Measurements from ENCODE around the gene SLC30A2.

SLC30A2 gene

GRCh38 chr1:26078286-26079177, 32.6 kb upstream of the SLC30A2 start:
- Mint-ChIP-seq H3K36me3 (ENCODE audit: low read depth) (no peaks in the 10 kb centered on the region), H3K27ac (no peak overlapping the region), H3K4me3 (no peak overlapping the region), H3K4me1 (ENCODE audit: low read depth) (peaks cover 11% of the 10 kb centered on the region), H3K27me3 (ENCODE audit: low read depth) (peaks cover 24% of the 10 kb centered on the region), H3K9me3 (no peaks in the 10 kb centered on the region)

- Mint-ChIP-seq H3K36me3 (ENCODE audit: low read depth) (no peaks in the 10 kb centered on the region), H3K4me3 (no peak overlapping the region), H3K4me1 (ENCODE audit: low read depth) (peaks cover 11% of the 10 kb centered on the region), H3K9me3 (no peaks in the 10 kb centered on the region), H3K27ac (no peak overlapping the region), H3K27me3 (ENCODE audit: low read depth) (peaks cover 34% of the 10 kb centered on the region)
These were observed 31.6 kb upstream of the SLC30A2 start for GRCh38 chr1:26077524-26077923.

- no peak overlapping the region for H3K27ac Mint-ChIP-seq
- H3K4me1 Mint-ChIP-seq (ENCODE audit: low read depth), result peaks cover 11% of the 10 kb centered on the region
- H3K4me3 Mint-ChIP-seq, result no peak overlapping the region
- no peaks in the 10 kb centered on the region for H3K36me3 Mint-ChIP-seq (ENCODE audit: low read depth)
- H3K9me3 Mint-ChIP-seq, result no peaks in the 10 kb centered on the region
- peaks cover 44% of the 10 kb centered on the region for H3K27me3 Mint-ChIP-seq (ENCODE audit: low read depth)
These were observed 29.7 kb upstream of the SLC30A2 start for GRCh38 chr1:26075421-26076144.

GRCh38 chr1:26072305-26072704, 26.4 kb upstream of the SLC30A2 start:
- no peaks in the 10 kb centered on the region for H3K36me3 Mint-ChIP-seq (ENCODE audit: low read depth)
- H3K27ac Mint-ChIP-seq, result no peak overlapping the region
- H3K27me3 Mint-ChIP-seq (ENCODE audit: low read depth), result peaks cover 61% of the 10 kb centered on the region
- no peak overlapping the region for H3K4me3 Mint-ChIP-seq
- H3K9me3 Mint-ChIP-seq, result no peaks in the 10 kb centered on the region
- peaks cover 11% of the 10 kb centered on the region for H3K4me1 Mint-ChIP-seq (ENCODE audit: low read depth)

GRCh38 chr1:26070963-26071342, 25.0 kb upstream of the SLC30A2 start:
- Mint-ChIP-seq H3K27me3 (ENCODE audit: low read depth) (peaks cover 56% of the 10 kb centered on the region), H3K27ac (no peak overlapping the region), H3K9me3 (no peaks in the 10 kb centered on the region), H3K36me3 (ENCODE audit: low read depth) (no peaks in the 10 kb centered on the region), H3K4me1 (ENCODE audit: low read depth) (peaks cover 6% of the 10 kb centered on the region), H3K4me3 (no peak overlapping the region)

GRCh38 chr1:26070296-26070962, 24.5 kb upstream of the SLC30A2 start:
- Mint-ChIP-seq H3K27me3 (ENCODE audit: low read depth) (peaks cover 61% of the 10 kb centered on the region), H3K4me1 (ENCODE audit: low read depth) (peaks cover 1% of the 10 kb centered on the region), H3K36me3 (ENCODE audit: low read depth) (no peaks in the 10 kb centered on the region)

GRCh38 chr1:26069941-26070295, 24.0 kb upstream of the SLC30A2 start:
- Mint-ChIP-seq H3K27ac (no peak overlapping the region), H3K27me3 (ENCODE audit: low read depth) (peaks cover 61% of the 10 kb centered on the region), H3K4me3 (no peak overlapping the region), H3K36me3 (ENCODE audit: low read depth) (no peaks in the 10 kb centered on the region), H3K9me3 (no peaks in the 10 kb centered on the region), H3K4me1 (ENCODE audit: low read depth) (no peaks in the 10 kb centered on the region)

More at GRCh38 chr1:26070296-26070962, 24.5 kb upstream of the SLC30A2 start:
- no peak overlapping the region for H3K27ac Mint-ChIP-seq
- H3K9me3 Mint-ChIP-seq, result no peaks in the 10 kb centered on the region
- H3K4me3 Mint-ChIP-seq, result no peak overlapping the region

- Mint-ChIP-seq H3K27ac (no peak within 1 kb of the TSS), H3K4me1 (ENCODE audit: low read depth) (no peaks in the 10 kb centered on the region), H3K4me3 (no peak within 1 kb of the TSS), H3K36me3 (ENCODE audit: low read depth) (no peaks in the 10 kb centered on the region), H3K9me3 (no peaks in the 10 kb centered on the region), H3K27me3 (ENCODE audit: low read depth) (peaks cover 50% of the 10 kb centered on the region)
These were observed 21.6 kb upstream of the SLC30A2 start, which contains the start of gene TRIM63 for GRCh38 chr1:26067432-26067911. Gene TRIM63, minus strand, starts transcription at chr1:26067630. Its CDS starts 136 bp downstream, at chr1:26067494.

- Mint-ChIP-seq H3K27me3 (ENCODE audit: low read depth) (peaks cover 46% of the 10 kb centered on the region), H3K4me1 (ENCODE audit: low read depth) (no peaks in the 10 kb centered on the region), H3K9me3 (no peaks in the 10 kb centered on the region), H3K36me3 (ENCODE audit: low read depth) (no peaks in the 10 kb centered on the region), H3K4me3 (no peak overlapping the region), H3K27ac (no peak overlapping the region)
These were observed 20.9 kb upstream of the SLC30A2 start for GRCh38 chr1:26066857-26067256.

- Mint-ChIP-seq H3K4me1 (ENCODE audit: low read depth) (no peaks in the 10 kb centered on the region), H3K27ac (no peak overlapping the region), H3K4me3 (no peak overlapping the region), H3K27me3 (ENCODE audit: low read depth) (peaks cover 46% of the 10 kb centered on the region), H3K9me3 (no peaks in the 10 kb centered on the region), H3K36me3 (ENCODE audit: low read depth) (no peaks in the 10 kb centered on the region)
These were observed 20.2 kb upstream of the SLC30A2 start for GRCh38 chr1:26066160-26066559.

GRCh38 chr1:26064553-26064952, 18.6 kb upstream of the SLC30A2 start:
- H3K4me1 Mint-ChIP-seq (ENCODE audit: low read depth), result no peaks in the 10 kb centered on the region
- peaks cover 33% of the 10 kb centered on the region for H3K27me3 Mint-ChIP-seq (ENCODE audit: low read depth)
- no peak overlapping the region for H3K27ac Mint-ChIP-seq
- H3K4me3 Mint-ChIP-seq, result no peak overlapping the region
- H3K36me3 Mint-ChIP-seq (ENCODE audit: low read depth), result no peaks in the 10 kb centered on the region
- no peaks in the 10 kb centered on the region for H3K9me3 Mint-ChIP-seq

- Mint-ChIP-seq H3K36me3 (ENCODE audit: low read depth) (no peaks in the 10 kb centered on the region), H3K27ac (no peak overlapping the region), H3K4me3 (no peak overlapping the region), H3K4me1 (ENCODE audit: low read depth) (no peaks in the 10 kb centered on the region), H3K27me3 (ENCODE audit: low read depth) (peaks cover 33% of the 10 kb centered on the region), H3K9me3 (no peaks in the 10 kb centered on the region)
These were observed 15.1 kb upstream of the SLC30A2 start for GRCh38 chr1:26060832-26061574.

GRCh38 chr1:26059906-26060305, 14.0 kb upstream of the SLC30A2 start:
- Mint-ChIP-seq H3K27ac (no peak overlapping the region), H3K27me3 (ENCODE audit: low read depth) (peaks cover 35% of the 10 kb centered on the region), H3K4me1 (ENCODE audit: low read depth) (no peaks in the 10 kb centered on the region), H3K36me3 (ENCODE audit: low read depth) (no peaks in the 10 kb centered on the region), H3K9me3 (no peaks in the 10 kb centered on the region), H3K4me3 (no peak overlapping the region)

- H3K27me3 Mint-ChIP-seq (ENCODE audit: low read depth), result peaks cover 42% of the 10 kb centered on the region
- H3K4me1 Mint-ChIP-seq (ENCODE audit: low read depth), result no peaks in the 10 kb centered on the region
- no peaks in the 10 kb centered on the region for H3K36me3 Mint-ChIP-seq (ENCODE audit: low read depth)
- no peaks in the 10 kb centered on the region for H3K9me3 Mint-ChIP-seq
- H3K4me3 Mint-ChIP-seq, result no peak overlapping the region
- H3K27ac Mint-ChIP-seq, result no peak overlapping the region
These were observed 12.2 kb upstream of the SLC30A2 start for GRCh38 chr1:26058052-26058595.

All from T-helper 1 cell treated with Interleukin-12 subunit alpha and Interleukin-12 subunit beta and Interleukin-4 antibody, amounts not matched to agents 30 μg/mL and 1 μg/mL, for 36 hours (primary cell).